Spleen (tissue), 11 donors: Measurements from ENCODE around the gene SHANK1. TPM values are rescaled to one million over a fixed set of nuclear protein-coding genes. Genes with fewer than 3 reads are reported as not detected.

Experiments
- DNase-seq: peaks from one replicate; pipeline ENCODE4 v3.0.0-alpha.2; 2020
- H3K27ac ChIP-seq, 8 donors: fragments of 200-600 bp; sonication (generic) in 7 of 8; 1 replicate in 4 of 8; 2 replicates in 4 of 8; pipeline versions ENCODE4 v1.5.0 to v1.8.0; 2016 to 2021; ENCODE audit warnings: inconsistent platforms in 4 of 8, mild to moderate bottlenecking in 4 of 8, moderate library complexity in 1 of 8
- H3K27me3 ChIP-seq, 7 donors: fragments of 200-600 bp; sonication (generic) in 6 of 7; replicated peaks in 1 of 7; 1 replicate in 4 of 7; 2 replicates in 3 of 7; pipeline versions ENCODE4 v1.5.0 to v1.8.0; 2016 to 2021; ENCODE audit warnings: inconsistent platforms in 3 of 7, mild to moderate bottlenecking in 1 of 7
- H3K36me3 ChIP-seq, 6 donors: fragments of 200-600 bp; sonication (generic) in 5 of 6; 1 replicate in 4 of 6; 2 replicates in 2 of 6; pipeline versions ENCODE4 v1.5.0 to v1.8.0; 2016 to 2021; ENCODE audit warnings: inconsistent platforms in 2 of 6
- H3K4me1 ChIP-seq, 6 donors: fragments of 200-600 bp; sonication (generic) in 5 of 6; 1 replicate in 3 of 6; 2 replicates in 3 of 6; pipeline versions ENCODE4 v1.5.0 to v1.8.0; 2016 to 2021; ENCODE audit warnings: inconsistent platforms in 3 of 6
- H3K4me3 ChIP-seq, 8 donors: fragments of 200-600 bp; sonication (generic) in 7 of 8; 1 replicate in 4 of 8; 2 replicates in 4 of 8; pipeline versions ENCODE4 v1.5.0 to v1.8.0; 2016 to 2021; ENCODE audit warnings: inconsistent platforms in 4 of 8, mild to moderate bottlenecking in 4 of 8, moderate library complexity in 2 of 8
- H3K9me3 ChIP-seq, 8 donors: fragments of 200-600 bp; sonication (generic) in 7 of 8; 1 replicate in 4 of 8; 2 replicates in 4 of 8; pipeline versions ENCODE4 v1.5.0 to v1.8.0; 2016 to 2021; ENCODE audit warnings: inconsistent platforms in 4 of 8
- POLR2A ChIP-seq, 3 donors: fragments of 450-650 bp; IDR thresholded peaks; one replicate each; pipeline ENCODE4 v1.5.1; 2017; ENCODE audit warnings: antibody characterized with exemption in 3 of 3, mild to moderate bottlenecking in 1 of 3
- POLR2AphosphoS5 ChIP-seq, 3 donors: sonication (generic); formaldehyde crosslinking; IDR thresholded peaks; one replicate each; pipeline ENCODE4 v1.5.1; 2017; ENCODE audit warnings: antibody characterized with exemption in 3 of 3
- WGBS, 5 donors: extraction: QIAGEN DNeasy Blood & Tissue Kit in 3 of 5; methylation state at CpG; one replicate each; pipeline versions ENCODE4 v1.1.5 to v1.1.7; 2013 to 2018; 5-methylcytosine and 5-hydroxymethylcytosine counted together
- intact Hi-C: fragments of 100-400 bp; cut with DNase I; formaldehyde crosslinking; loops from one replicate; pipeline ENCODE4 v1.15.0; 2023; ENCODE audit warnings: low total_unique reads
- polyA plus RNA-seq, 3 donors: library from polyadenylated mRNA; stranded (reverse); fragments of 200-250 nt; gene quantifications; one replicate each; pipeline ENCODE4 v1.2.1, GENCODE V29; 2013
- total RNA-seq, 7 donors: library from RNA; depleted of rRNA in 3 of 7; stranded (reverse); fragments of >200 nt in 3 of 7; fragmentation: NEBNext Ultra II Directional in 4 of 7; extraction: Animal tissue kit (Norgen Biotek cat#: 25700) in 4 of 7; gene quantifications; one replicate each; pipeline versions ENCODE4 v1.1.0 to v1.2.1, GENCODE V29; 2016 to 2021
- TF ChIP-seq, protein P1 (sequence below), 11 experiments: fragments of 200-600 bp in 7 of 11; fragments of 450-650 bp in 4 of 11; sonication (generic) in 4 of 11; IDR thresholded peaks in 8 of 11; conservative IDR thresholded peaks in 3 of 11; 1 replicate in 7 of 11; 2 replicates in 4 of 11; pipeline versions ENCODE4 v1.4.0 to v1.8.0; 2016 to 2021; ENCODE audit warnings: antibody characterized with exemption in 11 of 11, inconsistent platforms in 4 of 11, mild to moderate bottlenecking in 1 of 11
- donor health status: healthy with polysubstance abuse.
- donor health status: DM: no; HTN: no; CAD: no; lungs with moderate emphysema.
- donor health status: DM: no; HTN: no; CAD: no.
- donor health status: Bipolar disorder and iron deficiency.
- donor health status: healthy.
- donor health status: DM: no; HTN: no; CAD: no.
- donor health status: DM: yes; HTN: yes; CAD: no.

SHANK1 gene
- total and polyA plus RNA-seq, 10 donors: 0.07 to 1.8 (median 0.35) TPM; not detected in 2

DNA sequence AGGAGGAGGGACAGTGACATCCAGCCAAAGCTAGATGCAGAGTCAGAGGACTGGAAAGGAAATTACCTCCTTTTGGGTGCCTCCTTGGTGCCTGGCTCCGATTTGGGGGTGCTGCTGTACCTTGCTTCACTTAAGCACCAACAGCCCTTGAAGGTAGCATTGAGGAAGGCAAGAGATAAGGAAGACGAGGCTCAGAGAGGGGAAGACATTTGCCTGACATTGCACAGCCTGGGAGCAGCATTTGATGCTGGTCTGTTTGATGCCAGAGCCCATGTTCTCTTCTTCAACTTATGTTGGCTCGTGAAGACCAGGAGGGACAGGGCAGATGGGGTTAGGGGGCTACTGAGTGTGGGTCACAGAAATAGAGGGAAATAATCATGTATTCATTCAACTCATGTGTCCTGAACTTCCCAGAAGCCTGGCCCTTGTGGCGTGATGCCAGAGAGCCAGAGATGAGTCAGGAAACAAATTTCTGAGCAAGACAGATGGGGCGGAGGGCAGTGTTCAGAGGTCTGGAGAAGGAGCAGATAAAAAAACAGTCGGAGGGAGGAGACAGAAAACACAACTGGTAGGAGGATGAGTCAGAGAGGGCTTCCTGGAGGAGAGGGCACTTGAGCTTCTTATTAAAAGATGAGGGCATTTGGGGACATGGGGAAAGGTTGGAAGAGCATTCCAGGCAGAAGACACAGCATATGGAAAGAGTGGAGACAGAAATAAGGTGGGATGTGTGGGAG, 73.4 kb downstream of the SHANK1 start:
- peaks cover 0 to 91% (median 24%) of the 10 kb centered on the region in 7 donors for H3K27me3 ChIP-seq
- H3K36me3 ChIP-seq: no peaks in the 10 kb centered on the region
- peaks cover 0 to 5% (median 0%) of the 10 kb centered on the region in 8 donors for H3K9me3 ChIP-seq
- 48 to 56% (median 53%) methylated on average over 6 of the region's 6 CpGs for WGBS, 5 donors
- TF ChIP-seq POLR2AphosphoS5 (IDR thresholded peaks at IDR 0.05) (no peak), POLR2A (IDR thresholded peaks at IDR 0.05) (no peak)
- TF ChIP-seq, protein P1, sequence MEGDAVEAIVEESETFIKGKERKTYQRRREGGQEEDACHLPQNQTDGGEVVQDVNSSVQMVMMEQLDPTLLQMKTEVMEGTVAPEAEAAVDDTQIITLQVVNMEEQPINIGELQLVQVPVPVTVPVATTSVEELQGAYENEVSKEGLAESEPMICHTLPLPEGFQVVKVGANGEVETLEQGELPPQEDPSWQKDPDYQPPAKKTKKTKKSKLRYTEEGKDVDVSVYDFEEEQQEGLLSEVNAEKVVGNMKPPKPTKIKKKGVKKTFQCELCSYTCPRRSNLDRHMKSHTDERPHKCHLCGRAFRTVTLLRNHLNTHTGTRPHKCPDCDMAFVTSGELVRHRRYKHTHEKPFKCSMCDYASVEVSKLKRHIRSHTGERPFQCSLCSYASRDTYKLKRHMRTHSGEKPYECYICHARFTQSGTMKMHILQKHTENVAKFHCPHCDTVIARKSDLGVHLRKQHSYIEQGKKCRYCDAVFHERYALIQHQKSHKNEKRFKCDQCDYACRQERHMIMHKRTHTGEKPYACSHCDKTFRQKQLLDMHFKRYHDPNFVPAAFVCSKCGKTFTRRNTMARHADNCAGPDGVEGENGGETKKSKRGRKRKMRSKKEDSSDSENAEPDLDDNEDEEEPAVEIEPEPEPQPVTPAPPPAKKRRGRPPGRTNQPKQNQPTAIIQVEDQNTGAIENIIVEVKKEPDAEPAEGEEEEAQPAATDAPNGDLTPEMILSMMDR (IDR thresholded peaks at IDR 0.05 in 8 of 11, conservative IDR thresholded peaks at IDR 0.05 in 3 of 11): no peak
- intact Hi-C loops: no loop called here
- no peaks in the 10 kb centered on the region for H3K4me1 ChIP-seq
- H3K4me3 ChIP-seq: no peak overlapping the region
- DNase-seq: no peak
- no peak overlapping the region for H3K27ac ChIP-seq

DNA sequence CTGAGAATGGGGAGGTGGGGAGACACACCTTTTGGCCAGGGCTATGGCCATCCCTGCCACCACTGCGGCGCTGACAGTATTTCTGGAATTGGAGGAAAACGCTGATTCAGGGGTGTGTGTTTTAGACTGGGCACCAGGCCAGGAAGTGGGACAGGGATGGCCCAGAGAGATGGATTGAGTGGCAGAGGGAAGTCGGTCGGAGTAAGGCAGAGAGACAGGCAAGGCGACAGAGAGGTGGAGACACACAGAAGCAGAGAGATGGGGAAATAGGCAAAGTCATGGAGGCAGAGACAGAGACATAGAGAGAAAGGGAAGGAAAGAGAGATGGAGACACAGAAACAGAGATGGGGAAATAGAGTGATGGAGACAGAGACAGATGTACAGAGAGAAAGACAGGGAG, 74.5 kb downstream of the SHANK1 start:
- DNase-seq: no peak
- no peak for TF ChIP-seq POLR2AphosphoS5 (IDR thresholded peaks at IDR 0.05)
- TF ChIP-seq, protein P1 (IDR thresholded peaks at IDR 0.05 in 8 of 11, conservative IDR thresholded peaks at IDR 0.05 in 3 of 11): no peak
- TF ChIP-seq POLR2A (IDR thresholded peaks at IDR 0.05): no peak
- Histone ChIP-seq H3K36me3 (no peaks in the 10 kb centered on the region), H3K4me3 (no peak overlapping the region), H3K27me3 (peaks cover 0 to 93% (median 26%) of the 10 kb centered on the region in 7 donors), H3K27ac (no peak overlapping the region), H3K4me1 (no peaks in the 10 kb centered on the region), H3K9me3 (peaks cover 0 to 5% (median 0%) of the 10 kb centered on the region in 8 donors)
- intact Hi-C loops: no loop called here
- WGBS, 5 donors: 73 to 80% (median 79%) methylated on average over 6 of the region's 6 CpGs

DNA sequence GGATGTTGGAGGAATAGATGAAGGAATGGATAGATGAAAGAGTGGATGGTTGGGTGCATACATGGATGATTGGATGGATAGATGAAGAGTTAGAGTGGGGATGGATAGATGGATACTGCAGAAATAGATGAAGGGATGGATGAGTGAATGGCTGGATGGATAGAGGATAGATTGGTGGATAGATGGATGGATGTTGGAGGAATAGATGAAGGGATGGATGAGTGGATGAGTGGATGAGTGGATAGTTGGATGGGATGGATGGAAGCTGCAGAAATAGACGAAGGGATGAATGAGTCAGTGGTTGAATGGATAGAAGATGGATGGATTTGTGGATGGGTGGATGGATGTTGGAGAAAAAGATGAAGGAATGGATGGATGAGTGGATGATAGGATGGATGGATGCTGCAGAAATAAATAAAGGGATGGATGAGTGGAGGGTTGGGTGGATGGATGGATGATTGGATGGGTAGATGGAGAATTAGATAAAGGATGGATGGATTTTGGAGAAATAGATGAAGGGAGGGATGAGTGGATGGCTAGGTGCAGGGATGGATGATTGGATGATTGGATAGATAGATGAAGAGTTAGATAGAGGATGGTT, 75.2 kb downstream of the SHANK1 start:
- H3K9me3 ChIP-seq: peaks cover 0 to under 1% (median 0%) of the 10 kb centered on the region in 8 donors
- H3K4me1 ChIP-seq: peaks cover 0 to 6% (median under 1%) of the 10 kb centered on the region in 6 donors
- H3K27me3 ChIP-seq: peaks cover 0 to 98% (median 33%) of the 10 kb centered on the region in 7 donors
- 33 to 59% (median 35%) methylated on average over 1 of the region's 1 CpG for WGBS, 5 donors
- intact Hi-C loops: no loop called here
- H3K36me3 ChIP-seq: no peaks in the 10 kb centered on the region
- no peak overlapping the region for H3K4me3 ChIP-seq
- TF ChIP-seq POLR2AphosphoS5 (IDR thresholded peaks at IDR 0.05): no peak
- no peak for TF ChIP-seq POLR2A (IDR thresholded peaks at IDR 0.05)
- TF ChIP-seq, protein P1 (IDR thresholded peaks at IDR 0.05 in 8 of 11, conservative IDR thresholded peaks at IDR 0.05 in 3 of 11): no peak
- DNase-seq: no peak
- no peak overlapping the region for H3K27ac ChIP-seq

DNA sequence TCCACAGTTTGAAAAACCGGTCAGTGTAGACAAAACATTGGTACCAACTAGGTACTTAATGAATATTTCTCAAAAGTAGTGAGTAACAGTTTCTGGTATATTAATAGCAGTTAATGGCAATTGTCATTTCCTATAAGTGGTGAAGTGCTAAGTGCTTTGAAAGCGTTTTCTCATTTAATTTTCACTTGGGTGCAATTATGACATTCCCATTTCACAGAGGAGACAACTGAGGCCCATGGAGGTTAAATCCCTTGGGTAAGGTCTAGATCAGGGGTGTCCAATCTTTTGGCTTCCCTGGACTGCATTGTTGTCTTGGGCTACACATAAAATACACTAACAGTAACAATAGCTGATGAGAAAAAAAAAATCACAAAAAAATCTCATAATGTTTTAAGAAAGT, 79.2 kb downstream of the SHANK1 start:
- peaks cover 0 to 12% (median 2%) of the 10 kb centered on the region in 6 donors for H3K4me1 ChIP-seq
- TF ChIP-seq POLR2AphosphoS5 (IDR thresholded peaks at IDR 0.05): no peak
- TF ChIP-seq POLR2A (IDR thresholded peaks at IDR 0.05): no peak
- TF ChIP-seq, protein P1 (IDR thresholded peaks at IDR 0.05 in 8 of 11, conservative IDR thresholded peaks at IDR 0.05 in 3 of 11): no peak
- H3K4me3 ChIP-seq: no peak overlapping the region
- intact Hi-C loops: no loop called here
- WGBS, 5 donors: 54 to 84% (median 62%) methylated on average over 2 of the region's 2 CpGs
- H3K36me3 ChIP-seq: no peaks in the 10 kb centered on the region
- no peak for DNase-seq
- no peak overlapping the region for H3K27ac ChIP-seq
- H3K27me3 ChIP-seq: peaks cover 0 to 100% (median 45%) of the 10 kb centered on the region in 7 donors
- peaks cover 0 to 12% (median 8%) of the 10 kb centered on the region in 8 donors for H3K9me3 ChIP-seq
